Psoas muscle (tissue), 8 donors: ENCODE data around the gene CES2. TPM values are rescaled to one million over a fixed set of nuclear protein-coding genes. Genes with fewer than 3 reads are reported as not detected.

ENCODE experiments used
- ATAC-seq, 4 donors: fragments of 200-7000 bp; cut with Tn5 transposase; one replicate each; pipeline ENCODE4 v1.9.1; 2020; ENCODE audit warnings: moderate library complexity in 3 of 4, mild to moderate bottlenecking in 2 of 4
- DNase-seq, 2 donors: peaks; one replicate each; pipeline ENCODE4 v3.0.0-alpha.2; 2020
- H3K27ac ChIP-seq: fragments of 200-600 bp; one replicate; pipeline ENCODE4 v1.8.0; 2022
- H3K27me3 ChIP-seq, 3 donors: fragments of 200-600 bp in 1 of 3; one replicate each; pipeline versions ENCODE4 v1.6.1 to v1.8.0; 2013 to 2022; ENCODE audit warnings: low read length in 2 of 3, mild to moderate bottlenecking in 2 of 3, moderate library complexity in 1 of 3; ENCODE audit not compliant: insufficient read depth in 3 of 3
- H3K36me3 ChIP-seq, 2 donors: fragments of 200-600 bp in 1 of 2; one replicate each; pipeline versions ENCODE4 v1.6.1 to v1.8.0; 2013 to 2022; ENCODE audit warnings: low read depth in 1 of 2, mild to moderate bottlenecking in 1 of 2, moderate library complexity in 1 of 2; ENCODE audit not compliant: insufficient read depth in 1 of 2
- H3K4me1 ChIP-seq: fragments of 200-600 bp; one replicate; pipeline ENCODE4 v1.8.0; 2022
- H3K4me3 ChIP-seq: fragments of 200-600 bp; one replicate; pipeline ENCODE4 v1.8.0; 2022; ENCODE audit warnings: mild to moderate bottlenecking
- H3K9me3 ChIP-seq: fragments of 200-600 bp; one replicate; pipeline ENCODE4 v1.8.0; 2022
- WGBS, 3 donors: extraction: QIAGEN DNeasy Blood & Tissue Kit; methylation state at CpG; one replicate each; pipeline versions ENCODE4 v1.1.6 to v1.1.7; 2013; 5-methylcytosine and 5-hydroxymethylcytosine counted together
- intact Hi-C, 2 donors: fragments of 100-400 bp; cut with DNase I; formaldehyde crosslinking; loops; one replicate each; pipeline versions ENCODE4 v1.11.0 to v1.14.2; 2022
- polyA plus RNA-seq, 3 donors: library from polyadenylated mRNA; stranded (reverse); fragments of 200-250 nt; gene quantifications; one replicate each; pipeline ENCODE4 v1.2.3, GENCODE V29; 2013
- total RNA-seq, 4 donors: library from RNA; stranded (reverse); fragmentation: NEBNext Ultra II Directional in 2 of 4; extraction: Animal tissue kit (Norgen Biotek cat#: 25700) in 2 of 4; gene quantifications; one replicate each; pipeline versions ENCODE4 v1.2.1 to v1.2.4, GENCODE V29; 2021 to 2023
- TF ChIP-seq, protein P1 (sequence below): fragments of 200-600 bp; IDR thresholded peaks from one replicate; pipeline ENCODE4 v1.8.0; 2022; ENCODE audit warnings: antibody characterized with exemption
- donor health status: healthy with polysubstance abuse.
- donor health status: DM: no; HTN: no; CAD: no; lungs with moderate emphysema.
- donor health status: Bipolar disorder and iron deficiency.
- donor health status: healthy.
- donor health status: DM: yes; HTN: yes; CAD: no.
- donor health status: DM: no; HTN: no; CAD: no.
- donor health status: DM: no; HTN: no; CAD: no.
- donor health status: DM: yes; HTN: yes; CAD: no.

CES2 gene
- total and polyA plus RNA-seq, 7 donors: 12.8 to 92.8 (median 22.7) TPM

DNA sequence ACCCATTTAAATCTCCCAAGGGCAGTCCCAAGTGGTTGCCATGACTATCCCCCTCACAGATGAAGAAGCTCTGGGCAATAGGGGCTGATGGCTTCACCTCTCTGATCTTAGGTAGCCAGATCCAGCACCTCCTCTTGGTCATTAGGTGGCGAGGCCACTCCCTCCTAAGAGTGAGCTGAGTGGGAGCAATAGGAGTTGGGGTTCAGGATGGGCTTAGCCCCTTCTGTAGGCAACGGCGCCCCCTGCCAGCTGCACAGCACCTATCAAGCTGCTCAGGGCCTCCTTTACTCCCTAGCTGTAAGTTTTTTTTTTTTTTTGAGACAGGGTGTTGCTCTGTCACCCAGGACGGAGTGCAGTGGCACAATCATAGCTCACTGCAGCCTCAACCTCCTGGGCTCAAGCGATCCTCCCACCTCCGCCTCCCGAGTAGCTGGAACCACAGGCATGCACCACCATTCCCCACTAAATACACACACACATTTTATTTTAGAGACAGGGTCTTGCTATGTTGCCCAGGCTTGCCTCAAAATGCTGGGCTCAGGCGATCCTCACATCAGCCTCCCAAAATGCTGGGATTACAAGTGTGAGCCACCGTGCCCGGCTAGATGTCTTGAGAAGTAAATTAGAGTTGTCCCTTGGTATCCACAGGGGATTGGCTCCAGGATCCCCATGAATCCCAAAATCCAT is 6.5 kb upstream of the CES2 start:
- ATAC-seq (peak in 3 of 4 donors; percentile 1 to 12 (median 10)), DNase-seq (peak; percentile 52 to 81)
- no peaks in the 10 kb centered on the region for H3K9me3 ChIP-seq
- H3K27ac ChIP-seq: peak overlapping the region; percentile 96
- H3K27me3 ChIP-seq: no peaks in the 10 kb centered on the region
- peak overlapping the region; percentile 24 for H3K4me3 ChIP-seq
- H3K4me1 ChIP-seq: peaks cover 52% of the 10 kb centered on the region
- intact Hi-C loops: no loop called here
- WGBS, 3 donors: 72 to 78% (median 76%) methylated on average over 10 of the region's 10 CpGs
- TF ChIP-seq, protein P1, sequence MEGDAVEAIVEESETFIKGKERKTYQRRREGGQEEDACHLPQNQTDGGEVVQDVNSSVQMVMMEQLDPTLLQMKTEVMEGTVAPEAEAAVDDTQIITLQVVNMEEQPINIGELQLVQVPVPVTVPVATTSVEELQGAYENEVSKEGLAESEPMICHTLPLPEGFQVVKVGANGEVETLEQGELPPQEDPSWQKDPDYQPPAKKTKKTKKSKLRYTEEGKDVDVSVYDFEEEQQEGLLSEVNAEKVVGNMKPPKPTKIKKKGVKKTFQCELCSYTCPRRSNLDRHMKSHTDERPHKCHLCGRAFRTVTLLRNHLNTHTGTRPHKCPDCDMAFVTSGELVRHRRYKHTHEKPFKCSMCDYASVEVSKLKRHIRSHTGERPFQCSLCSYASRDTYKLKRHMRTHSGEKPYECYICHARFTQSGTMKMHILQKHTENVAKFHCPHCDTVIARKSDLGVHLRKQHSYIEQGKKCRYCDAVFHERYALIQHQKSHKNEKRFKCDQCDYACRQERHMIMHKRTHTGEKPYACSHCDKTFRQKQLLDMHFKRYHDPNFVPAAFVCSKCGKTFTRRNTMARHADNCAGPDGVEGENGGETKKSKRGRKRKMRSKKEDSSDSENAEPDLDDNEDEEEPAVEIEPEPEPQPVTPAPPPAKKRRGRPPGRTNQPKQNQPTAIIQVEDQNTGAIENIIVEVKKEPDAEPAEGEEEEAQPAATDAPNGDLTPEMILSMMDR: peak; percentile 27
- H3K36me3 ChIP-seq: peaks cover 0 to 25% of the 10 kb centered on the region in 2 donors

DNA sequence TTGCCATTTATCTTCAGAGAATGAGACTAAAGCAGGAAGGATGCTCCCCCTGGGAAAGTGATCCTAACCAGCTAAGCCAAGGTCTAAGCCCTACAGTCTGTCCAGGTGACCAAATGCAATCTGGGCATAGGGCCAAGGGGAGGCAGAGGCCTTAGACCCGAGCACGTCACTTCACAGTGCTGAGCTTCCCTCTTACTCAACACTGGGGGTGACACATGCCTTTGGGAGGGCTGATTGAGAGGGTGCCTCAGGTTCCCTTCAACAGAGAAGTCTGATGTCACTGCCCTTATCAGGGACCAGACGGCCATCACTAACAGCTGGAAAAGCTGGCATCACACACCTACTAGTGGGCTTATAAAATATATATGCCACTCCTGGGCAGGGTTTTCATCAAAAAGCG is 5.1 kb upstream of the CES2 start:
- peaks cover 0 to 12% of the 10 kb centered on the region in 2 donors for H3K36me3 ChIP-seq
- 33 to 39% (median 35%) methylated on average over 4 of the region's 4 CpGs for WGBS, 3 donors
- no peak overlapping the region for H3K4me3 ChIP-seq
- H3K27ac ChIP-seq: peak overlapping the region; percentile 96
- H3K4me1 ChIP-seq: peaks cover 52% of the 10 kb centered on the region
- no peaks in the 10 kb centered on the region for H3K27me3 ChIP-seq
- ATAC-seq (peak; percentile 2 to 35 (median 19)), DNase-seq (peak; percentile 77 to 85)
- intact Hi-C loops: loop anchor here in 1 of 2 donors (5.0 kb wide), 1 partner anchor 33 kb away; no protein-coding TSS in a partner anchor
- TF ChIP-seq, protein P1: no peak
- H3K9me3 ChIP-seq: no peaks in the 10 kb centered on the region

DNA sequence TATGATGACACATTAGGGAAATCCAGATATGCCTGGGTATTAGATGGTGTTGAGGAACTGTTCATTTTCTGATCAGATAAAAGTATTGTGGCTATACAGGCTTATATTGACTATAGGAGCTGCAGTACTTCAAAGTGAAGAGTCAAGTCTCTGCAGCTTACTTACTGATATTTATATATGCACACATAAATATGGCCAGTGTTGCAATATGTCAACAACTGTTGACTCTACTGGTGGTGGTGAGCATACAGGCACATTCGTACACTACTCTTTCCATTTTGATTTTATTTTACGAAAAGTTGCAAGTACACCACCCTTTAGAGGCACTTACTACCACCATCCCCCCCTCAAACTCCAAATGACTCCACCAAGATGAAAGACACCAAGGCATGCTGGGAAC is 3.7 kb upstream of the CES2 start:
- no peak for ATAC-seq
- TF ChIP-seq, protein P1: no peak
- Histone ChIP-seq H3K9me3 (no peaks in the 10 kb centered on the region), H3K27me3 (no peaks in the 10 kb centered on the region), H3K4me3 (peak overlapping the region; percentile 91), H3K36me3 (peaks cover 0 to 17% of the 10 kb centered on the region in 2 donors), H3K27ac (peak overlapping the region; percentile 19), H3K4me1 (peaks cover 52% of the 10 kb centered on the region)
- WGBS, 3 donors: 80 to 89% (median 82%) methylated on average over 2 of the region's 2 CpGs
- no peak for DNase-seq
- intact Hi-C loops: loop anchor here in 1 of 2 donors (5.0 kb wide), 1 partner anchor 34 kb away; no protein-coding TSS in a partner anchor

DNA sequence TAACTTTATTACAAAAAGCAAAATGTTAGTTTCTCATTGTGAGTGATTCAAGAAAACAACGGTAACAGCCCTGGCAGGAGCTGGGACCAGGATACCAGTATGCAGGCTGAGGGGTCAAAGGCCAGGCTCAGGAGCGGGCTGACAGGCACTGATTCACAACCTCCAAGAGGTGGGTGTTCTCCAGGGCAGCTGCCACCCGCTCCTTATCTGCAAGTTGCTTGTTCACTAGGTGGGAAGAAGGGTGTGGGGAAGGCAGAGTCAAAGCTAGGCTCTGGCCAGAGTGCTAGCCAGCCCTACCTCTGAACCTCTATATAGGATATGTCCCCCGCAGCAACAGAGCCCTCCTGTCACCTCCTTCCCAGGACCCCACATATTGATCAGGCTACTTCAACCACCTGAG is 3.2 kb upstream of the CES2 start:
- DNase-seq: no peak
- Histone ChIP-seq H3K36me3 (peaks cover 0 to 21% of the 10 kb centered on the region in 2 donors), H3K4me1 (peaks cover 52% of the 10 kb centered on the region), H3K27ac (peak overlapping the region; percentile 58), H3K4me3 (peak overlapping the region; percentile 91), H3K9me3 (no peaks in the 10 kb centered on the region), H3K27me3 (no peaks in the 10 kb centered on the region)
- TF ChIP-seq, protein P1: no peak
- no peak for ATAC-seq
- intact Hi-C loops: loop anchor here in 1 of 2 donors (5.0 kb wide), 1 partner anchor 35 kb away; no protein-coding TSS in a partner anchor
- WGBS, 3 donors: 83 to 92% (median 83%) methylated on average over 4 of the region's 4 CpGs
